Measurements from ENCODE around the gene THBS3. TPM values are rescaled to one million over a fixed set of nuclear protein-coding genes. Genes with fewer than 3 reads are reported as not detected.

Gene THBS3
- total and polyA plus RNA-seq, 9 of the 15 experiments (the other 6 are each of a cell fraction or from before 2014, with no cell fraction given) = 0.59 to 8.3 (median 3.2) TPM

GRCh38 chr1:155167166-155168104 is 40.3 kb downstream of the THBS3 start (continued):
- no peak for TF ChIP-seq PBX2 (CRISPR knock-in tag; IDR thresholded peaks at IDR 0.05; ENCODE audit: low read depth)
- no peak for TF ChIP-seq PBX2 (tag; conservative IDR thresholded peaks at IDR 0.05; ENCODE audit: low read depth)
- TF ChIP-seq HNRNPK (IDR thresholded peaks at IDR 0.05; ENCODE audit: low read depth, low read length, poor library complexity, severe bottlenecking) = no peak
- no peak for TF ChIP-seq STAT5A (IDR thresholded peaks at IDR 0.05; ENCODE audit: borderline replicate concordance, low read length)
- peak in 2 of 3 experiments; percentile 21 to 35 for TF ChIP-seq YY1 (IDR thresholded peaks at IDR 0.05; ENCODE audit: borderline replicate concordance in 1 of 3, control insufficient read depth in 1 of 3, extremely low read depth in 1 of 3, insufficient read depth in 3 of 3, insufficient read length in 1 of 3, insufficient replicate concordance in 2 of 3, low read depth in 1 of 3, low read length in 2 of 3)
- TF ChIP-seq FOXJ2 (tag; IDR thresholded peaks at IDR 0.05) = no peak
- no peak for TF ChIP-seq RBM15 (IDR thresholded peaks at IDR 0.05; ENCODE audit: insufficient read depth, low read length)
- TF ChIP-seq REST (IDR thresholded peaks at IDR 0.05; ENCODE audit: borderline replicate concordance) = peak; percentile 93
- TF ChIP-seq REST (CRISPR knock-in tag; IDR thresholded peaks at IDR 0.05; ENCODE audit: low read depth) = 0 out of 2 replicates have a peak, but pooled peaks have one; percentile 37
- no peak for TF ChIP-seq ZBTB5 (IDR thresholded peaks at IDR 0.05)
- TF ChIP-seq KLF1 (tag; IDR thresholded peaks at IDR 0.05) = no peak
- peak; percentile 51 for TF ChIP-seq ZFP36 (IDR thresholded peaks at IDR 0.05; ENCODE audit: low read depth, low read length, partially characterized antibody)
- no peak for TF ChIP-seq ARHGAP35 (IDR thresholded peaks at IDR 0.05; ENCODE audit: partially characterized antibody)
